SKM-1 (cell line): ENCODE results near the gene FOXK1.
A peak's percentile ranks its signal among the peaks of the same experiment; 100 is the strongest.
"Not testable (repeated sequence)": the region's sequence is repeated elsewhere in the genome, so short reads cannot be mapped to it uniquely, and the experiment has no call there.

Experiments
- DNase-seq: peaks from one replicate; lab custom pipeline; 2025; ENCODE audit not compliant: unreplicated experiment; lab: John Stamatoyannopoulos, UW

Gene FOXK1

DNA sequence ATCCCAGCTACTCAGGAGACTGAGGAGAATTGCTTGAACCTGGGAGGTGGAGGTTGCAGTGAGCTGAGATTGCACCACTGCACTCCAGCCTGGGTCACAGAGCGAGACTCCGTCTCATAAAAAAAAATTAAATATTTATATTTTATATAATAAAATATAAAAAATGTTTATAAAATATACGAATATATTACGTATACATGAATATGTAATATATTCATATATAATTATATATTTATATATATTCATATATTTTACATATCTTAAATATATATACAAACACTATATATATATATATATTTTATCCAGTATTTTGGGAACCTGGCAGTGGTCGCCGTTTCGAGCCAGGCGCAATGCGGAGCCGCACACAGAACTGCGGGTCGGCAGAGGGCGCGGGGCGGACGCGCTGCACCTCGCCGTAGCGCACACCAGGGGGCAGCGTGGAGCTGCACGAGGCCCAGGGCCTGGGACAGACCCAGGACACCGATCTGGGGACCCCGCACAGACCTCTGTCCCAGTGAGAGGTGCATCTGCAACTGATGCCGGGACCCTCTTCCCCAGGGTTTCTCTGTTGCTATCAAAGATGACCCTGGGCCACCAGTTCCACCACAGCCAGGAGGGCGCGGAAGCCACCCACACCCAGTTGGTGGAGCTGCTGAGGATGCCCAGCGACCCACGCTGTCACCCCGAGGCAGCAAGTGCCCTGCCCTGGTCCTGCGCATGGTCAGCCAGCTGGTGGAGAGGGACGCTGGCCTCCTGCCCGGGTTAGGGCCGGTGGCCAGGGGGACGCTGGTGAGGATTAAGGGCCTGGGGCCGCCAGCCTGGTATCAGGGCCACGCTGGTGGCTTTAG lies 116.0 kb downstream of the FOXK1 start:
- DNase-seq = peak; percentile 36

DNA sequence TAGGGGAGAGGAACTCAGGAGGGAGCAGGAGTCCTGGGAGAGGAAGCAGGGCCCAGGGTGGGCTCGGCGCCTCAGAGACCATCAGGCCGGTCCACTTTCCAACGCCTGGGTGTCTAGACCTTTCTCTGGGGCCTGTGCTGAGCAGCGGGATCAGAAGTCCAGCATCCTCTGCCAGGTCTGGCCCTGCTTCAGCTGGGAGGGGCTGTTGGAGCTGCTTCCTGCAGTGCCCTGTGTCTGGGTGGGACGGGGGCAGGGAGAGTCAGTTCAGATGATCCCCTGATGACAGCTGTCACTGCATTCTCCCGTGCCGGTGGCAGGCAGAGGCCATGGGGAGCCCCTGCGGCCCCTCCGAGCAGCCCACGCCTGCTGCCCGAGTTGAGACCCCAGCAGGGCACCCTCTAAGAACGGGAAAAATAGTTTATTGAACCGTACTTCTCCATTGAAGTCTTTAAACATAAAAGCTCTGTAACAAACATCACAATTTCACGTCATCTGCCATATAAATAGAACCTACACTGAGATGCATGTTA lies 116.7 kb downstream of the FOXK1 start:
- no peak for DNase-seq

DNA sequence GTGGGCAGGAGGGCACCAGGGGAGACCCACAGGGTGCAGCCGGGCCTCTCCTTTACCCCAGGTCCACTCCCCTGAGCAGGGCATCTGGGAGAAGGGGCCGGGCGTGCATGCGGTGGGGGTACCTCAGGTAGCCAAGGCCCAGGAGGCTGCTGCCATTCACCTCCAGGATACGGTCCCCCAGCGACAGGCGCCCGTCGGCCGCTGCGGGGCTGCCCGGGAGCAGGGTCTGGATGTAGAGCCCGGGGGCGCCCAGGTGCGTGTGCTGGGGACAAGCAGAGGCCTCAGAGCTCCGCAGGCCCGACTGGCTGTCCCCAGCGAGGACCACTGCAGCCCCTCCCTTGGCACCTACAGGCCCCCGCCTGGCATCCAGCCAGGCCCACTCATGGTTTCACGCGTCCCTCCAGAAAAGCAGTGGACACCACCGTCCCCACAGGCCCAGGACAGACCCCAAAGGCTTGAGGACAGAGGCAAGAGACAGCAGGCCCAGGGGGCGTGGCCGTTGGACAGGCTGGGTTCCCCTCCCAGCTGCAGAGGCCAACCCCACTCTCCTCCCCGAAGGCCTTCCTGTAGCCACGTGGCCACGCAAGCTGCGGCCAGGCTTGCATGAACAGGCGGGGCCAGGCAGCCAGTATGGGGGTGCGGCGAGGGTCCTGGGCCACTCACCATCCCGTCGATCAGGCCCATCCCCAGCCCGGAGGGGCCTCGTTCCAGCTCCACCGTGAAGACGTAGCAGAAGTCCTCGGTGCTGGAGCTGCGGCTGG lies 117.6 kb downstream of the FOXK1 start:
- no peak for DNase-seq

GRCh38 chr7:4800487-4800886 lies 118.4 kb downstream of the FOXK1 start:
- DNase-seq = no peak

DNA sequence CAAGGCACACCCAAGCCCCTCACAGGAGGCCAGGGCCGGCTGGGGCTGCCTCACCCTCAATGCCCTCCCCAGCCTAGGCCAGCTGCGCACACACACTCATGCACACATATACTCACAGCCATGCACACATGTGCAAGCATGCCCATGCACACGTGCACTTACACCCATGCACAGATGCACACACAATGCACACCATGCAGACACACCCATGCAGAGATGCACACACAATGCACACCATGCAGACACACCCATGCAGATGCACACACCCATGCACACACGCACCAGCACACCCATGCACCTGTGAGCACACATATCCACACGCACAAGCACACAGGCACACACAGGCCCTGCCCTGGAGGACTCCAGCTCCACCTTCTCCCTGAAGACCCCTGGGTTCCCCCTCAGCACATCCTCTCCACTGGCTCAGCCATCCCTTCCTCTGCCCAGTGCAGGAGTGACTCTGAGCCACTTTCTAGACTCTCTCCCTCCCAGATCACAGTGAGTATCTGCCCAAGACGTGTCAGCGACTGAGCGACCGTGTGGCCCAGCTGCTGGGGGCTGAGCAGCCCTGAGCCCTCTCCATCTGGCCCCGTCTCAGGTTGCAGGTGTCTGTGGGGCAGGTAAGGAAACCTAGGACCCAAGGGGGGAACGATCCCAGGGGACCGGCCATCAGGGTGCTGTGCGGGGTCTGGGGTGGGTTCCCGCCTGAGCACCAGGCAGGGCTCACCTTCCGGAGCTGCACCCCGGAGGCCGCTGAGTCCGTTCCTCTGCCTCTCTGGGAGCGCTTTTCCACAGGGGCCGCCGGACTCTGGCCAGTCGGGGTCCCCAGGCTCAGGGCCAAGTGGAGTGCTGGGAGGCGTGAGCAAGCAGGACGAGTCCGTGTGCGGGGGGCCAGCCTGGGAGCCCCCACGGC lies 119.1 kb downstream of the FOXK1 start:
- DNase-seq = no peak

DNA sequence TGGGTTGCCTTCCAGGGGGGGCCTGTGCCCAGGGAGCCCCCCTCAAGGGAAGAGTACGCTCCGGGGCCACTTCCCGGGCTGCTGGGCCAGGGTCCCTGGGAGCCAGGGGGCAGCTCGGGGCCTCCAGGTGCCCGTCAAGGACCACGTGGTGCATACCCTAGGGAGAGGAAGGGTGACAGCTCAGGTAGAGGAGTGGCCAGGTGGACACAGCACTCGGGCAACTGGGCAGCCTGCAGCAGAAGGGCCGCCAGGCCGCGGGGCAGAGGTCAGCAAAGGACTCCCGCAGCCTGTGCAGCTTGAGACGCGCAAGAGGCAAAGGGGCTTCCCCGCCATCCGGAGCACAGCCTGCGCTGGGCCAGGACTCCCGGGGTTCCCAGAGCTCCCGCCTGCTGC lies 119.7 kb downstream of the FOXK1 start:
- DNase-seq = no peak

- DNase-seq = not testable (repeated sequence)
Observed at GRCh38 chr7:4802577-4802976, 120.5 kb downstream of the FOXK1 start.

DNA sequence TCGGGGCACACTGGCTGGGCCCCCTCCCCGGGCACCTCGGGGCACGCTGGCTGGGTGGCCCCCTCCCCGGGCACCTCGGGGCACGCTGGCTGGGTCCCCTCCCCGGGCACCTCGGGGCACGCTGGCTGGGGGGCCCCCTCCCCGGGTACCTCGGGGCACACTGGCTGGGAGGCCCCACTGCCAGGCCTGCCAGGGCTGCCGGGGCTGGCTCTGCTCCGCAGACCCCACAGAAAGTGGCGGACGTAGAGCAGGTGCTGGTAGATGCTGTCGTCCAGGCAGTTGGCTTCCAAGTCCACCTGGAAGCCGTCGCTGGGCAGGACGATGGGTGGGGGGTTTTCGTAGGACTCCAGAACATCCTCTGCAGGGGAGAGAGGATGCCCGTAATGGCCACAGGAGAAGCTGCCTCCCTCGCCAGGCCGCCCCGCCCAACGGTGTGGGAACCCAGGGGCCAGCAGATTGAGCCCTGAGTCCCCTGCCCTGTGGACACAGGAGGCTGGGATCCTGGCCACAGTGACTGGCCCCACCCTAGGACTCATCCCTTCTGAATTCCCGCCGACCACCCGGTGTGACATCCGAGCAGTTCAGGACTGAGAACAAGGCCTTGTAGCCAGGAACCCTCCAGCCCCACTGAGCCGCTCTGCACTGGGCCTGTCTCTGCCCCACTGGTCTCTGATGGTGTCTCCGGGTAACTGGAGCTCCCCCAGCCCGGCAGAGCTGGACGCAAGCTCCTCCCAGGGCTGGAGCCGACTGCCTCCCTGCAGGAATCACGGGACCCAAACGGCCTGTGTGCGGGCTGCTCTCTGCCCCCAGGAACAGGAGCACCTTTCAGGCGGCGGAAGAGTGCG lies 121.5 kb downstream of the FOXK1 start:
- DNase-seq = no peak

DNA sequence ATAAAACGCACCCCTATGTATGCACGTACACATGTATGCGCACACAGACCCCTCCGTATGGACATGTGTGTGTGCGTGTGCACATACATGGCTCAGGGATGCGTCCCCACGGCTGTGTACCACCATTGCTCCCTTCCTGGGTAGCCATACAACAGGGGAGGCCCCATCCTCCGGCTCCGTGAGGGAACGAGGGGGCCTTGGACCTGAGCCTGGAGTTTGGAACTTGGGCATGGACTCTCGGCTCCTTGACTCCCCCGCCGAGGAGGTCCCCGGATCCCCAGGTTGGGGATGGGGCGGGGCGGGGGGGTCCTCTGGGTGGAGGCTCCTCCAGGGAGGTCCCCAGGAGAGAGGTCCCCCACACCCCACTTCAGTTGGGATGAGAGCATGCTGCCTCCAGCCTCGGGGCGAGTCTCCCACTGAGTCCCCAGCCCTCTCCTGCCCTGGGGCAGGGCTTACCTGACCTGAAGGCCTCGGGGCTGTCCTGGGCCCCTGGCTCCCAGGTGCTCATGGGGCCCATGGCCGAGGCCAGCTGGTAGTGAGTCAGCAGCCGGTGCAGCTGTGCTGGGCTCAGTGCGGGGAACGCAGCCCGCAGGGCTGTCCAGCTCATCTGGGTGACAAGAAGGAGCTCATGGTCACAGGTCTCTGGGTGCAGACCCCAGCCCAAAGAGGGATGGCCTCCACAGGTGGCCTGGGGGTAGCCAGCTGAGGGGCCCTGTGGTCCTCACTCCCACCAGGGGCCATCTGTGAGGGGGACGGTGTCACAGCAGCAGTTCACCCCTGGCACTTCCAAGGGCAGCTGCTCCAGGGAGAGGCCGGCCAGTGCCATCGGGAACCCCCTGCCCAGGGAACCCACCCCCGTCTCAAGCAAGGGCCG lies 123.3 kb downstream of the FOXK1 start:
- no peak for DNase-seq

- DNase-seq = no peak
Observed at GRCh38 chr7:4805984-4806300, 123.8 kb downstream of the FOXK1 start.

GRCh38 chr7:4806983-4807597 lies 125.0 kb downstream of the FOXK1 start:
- DNase-seq = no peak

DNA sequence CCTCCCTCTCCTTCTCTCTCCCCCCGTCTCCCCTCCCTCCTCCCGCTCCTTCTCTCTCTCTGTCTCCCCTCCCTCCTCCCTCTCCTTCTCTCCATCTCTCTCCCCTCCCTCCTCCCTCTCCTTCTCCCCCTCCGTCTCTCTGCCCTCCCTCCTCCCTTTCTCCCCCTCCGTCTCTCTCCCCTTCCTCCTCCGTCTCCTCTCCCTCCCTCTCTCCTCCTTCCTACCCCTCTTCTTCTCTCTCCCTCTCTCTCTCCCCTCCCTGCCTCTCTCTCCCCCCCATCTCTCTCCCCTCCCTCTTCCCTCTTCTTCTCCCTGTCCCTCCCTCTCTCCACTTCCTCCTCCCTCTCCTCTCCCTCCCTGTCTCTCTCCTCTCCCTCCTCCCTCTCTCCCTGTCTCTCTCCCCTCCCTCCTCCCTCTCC lies 125.5 kb downstream of the FOXK1 start:
- DNase-seq = no peak

- no peak for DNase-seq
Observed at GRCh38 chr7:4808026-4808425, 125.9 kb downstream of the FOXK1 start.

DNA sequence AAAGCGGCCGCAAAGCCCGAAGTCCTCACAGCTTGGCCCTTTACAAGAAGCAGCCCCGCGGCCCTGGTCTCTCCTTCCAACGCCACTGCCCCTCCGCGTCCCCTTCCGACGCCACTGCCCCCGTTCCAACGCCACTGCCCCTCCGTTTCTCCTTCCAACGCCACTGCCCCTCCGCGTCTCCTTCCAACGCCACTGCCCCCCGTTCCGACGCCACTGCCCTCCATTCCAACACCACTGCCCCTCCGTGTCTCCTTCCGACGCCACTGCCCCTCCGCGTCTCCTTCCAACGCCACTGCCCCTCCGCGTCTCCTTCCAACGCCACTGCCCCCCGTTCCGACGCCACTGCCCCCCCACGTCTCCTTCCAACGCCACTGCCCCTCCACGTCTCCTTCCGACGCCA lies 126.5 kb downstream of the FOXK1 start:
- DNase-seq = no peak

GRCh38 chr7:4809091-4809591 lies 127.0 kb downstream of the FOXK1 start:
- DNase-seq = no peak

GRCh38 chr7:4809666-4810065 lies 127.6 kb downstream of the FOXK1 start:
- no peak for DNase-seq

- no peak for DNase-seq
Observed at GRCh38 chr7:4814433-4814832, 132.3 kb downstream of the FOXK1 start.

DNA sequence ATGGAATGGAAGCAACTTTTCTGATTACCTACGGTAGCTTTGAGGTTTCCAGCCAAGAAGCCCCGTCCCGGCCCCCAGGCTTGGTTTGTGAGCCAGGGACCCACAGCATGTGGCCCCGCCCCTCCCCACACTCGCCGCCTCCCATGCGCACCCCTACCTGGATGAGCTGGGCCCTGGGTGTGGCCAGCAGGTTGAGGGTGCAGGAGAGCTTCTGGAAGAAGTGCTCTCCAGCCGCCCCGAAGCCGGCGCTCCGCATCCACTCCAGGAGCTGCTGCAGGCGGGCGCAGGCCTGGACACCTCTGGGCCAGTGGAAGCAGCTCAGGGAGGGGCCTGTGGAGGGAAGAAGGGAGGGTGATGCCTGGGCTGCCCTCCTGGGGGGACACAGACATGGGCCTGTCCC lies 133.0 kb downstream of the FOXK1 start:
- no peak for DNase-seq
